GM20431 (cell line): ENCODE results near the gene RIPPLY1.

Experiments
- in situ Hi-C: fragments of 300-500 bp; cut with MseI, MboI; formaldehyde crosslinking; loops from one replicate; pipeline ENCODE4 v1.15.0; 2020; ENCODE audit warnings: low sequenced_read_pairs; ENCODE audit not compliant: unreplicated experiment

RIPPLY1 gene

GRCh38 chrX:106903291-106903824 lies at the start of gene RIPPLY1:
TSS of gene RIPPLY1 (minus strand) at chrX:106903341. CDS start at chrX:106903287, 54 bp downstream.
- in situ Hi-C loops, result no loop called here

GRCh38 chrX:106952538-106952937 lies 49.4 kb upstream of the RIPPLY1 start:
- in situ Hi-C loops, result no loop called here

GRCh38 chrX:106952089-106952488 lies 48.9 kb upstream of the RIPPLY1 start:
- in situ Hi-C loops, result no loop called here

- in situ Hi-C loops, result no loop called here
Observed at GRCh38 chrX:106951230-106951629, 48.1 kb upstream of the RIPPLY1 start.

GRCh38 chrX:106950381-106950780 lies 47.2 kb upstream of the RIPPLY1 start:
- in situ Hi-C loops, result no loop called here

- in situ Hi-C loops, result no loop called here
Observed at GRCh38 chrX:106949366-106949765, 46.2 kb upstream of the RIPPLY1 start.

GRCh38 chrX:106948641-106949040 lies 45.5 kb upstream of the RIPPLY1 start:
- in situ Hi-C loops, result no loop called here

GRCh38 chrX:106946464-106946863 lies 43.3 kb upstream of the RIPPLY1 start:
- in situ Hi-C loops, result no loop called here

- in situ Hi-C loops, result no loop called here
Observed at GRCh38 chrX:106940068-106940467, 36.9 kb upstream of the RIPPLY1 start.

GRCh38 chrX:106939566-106939965 lies 36.4 kb upstream of the RIPPLY1 start:
- in situ Hi-C loops, result no loop called here

GRCh38 chrX:106936246-106936645 lies 33.1 kb upstream of the RIPPLY1 start:
- in situ Hi-C loops, result no loop called here

- in situ Hi-C loops, result no loop called here
Observed at GRCh38 chrX:106935175-106935574, 32.0 kb upstream of the RIPPLY1 start.

GRCh38 chrX:106933538-106933961 lies 30.4 kb upstream of the RIPPLY1 start:
- in situ Hi-C loops, result no loop called here

GRCh38 chrX:106932960-106933537 lies 29.9 kb upstream of the RIPPLY1 start:
- in situ Hi-C loops, result no loop called here

GRCh38 chrX:106932492-106932923 lies 29.4 kb upstream of the RIPPLY1 start:
- in situ Hi-C loops, result no loop called here

- in situ Hi-C loops, result no loop called here
Observed at GRCh38 chrX:106931831-106932491, 28.8 kb upstream of the RIPPLY1 start.

GRCh38 chrX:106928227-106928626 lies 25.1 kb upstream of the RIPPLY1 start:
- in situ Hi-C loops, result no loop called here

GRCh38 chrX:106927700-106928099 lies 24.6 kb upstream of the RIPPLY1 start:
- in situ Hi-C loops, result no loop called here

GRCh38 chrX:106927023-106927422 lies 23.9 kb upstream of the RIPPLY1 start:
- in situ Hi-C loops, result no loop called here

- in situ Hi-C loops, result no loop called here
Observed at GRCh38 chrX:106921637-106922036, 18.5 kb upstream of the RIPPLY1 start.

GRCh38 chrX:106919932-106920452 lies 16.9 kb upstream of the RIPPLY1 start, which contains the start of gene CLDN2:
TSS of gene CLDN2 (plus strand) at chrX:106920402. CDS start at chrX:106928229, 7,827 bp downstream.
- in situ Hi-C loops, result no loop called here
